Astrocyte of the cerebellum (primary cell): ENCODE data around the gene RDH14.

Experiments used
- DNase-seq: peaks from one replicate; pipeline ENCODE4 v3.0.0-alpha.2; 2011; ENCODE audit warnings: low read depth
- H3K4me3 ChIP-seq: 2 replicates; pipeline ENCODE4 v1.5.1; 2011; ENCODE audit warnings: mild to moderate bottlenecking, low read depth, low read length, moderate library complexity
- in situ Hi-C: cut with HindIII; loops from 2 replicates; pipeline ENCODE4 v1.10.0; 2017; ENCODE audit warnings: low sequenced_read_pairs
- TF ChIP-seq, protein P1 (sequence below): IDR thresholded peaks from 2 replicates; pipeline ENCODE4 v1.5.1; 2012; ENCODE audit warnings: low read length, low read depth, moderate library complexity, mild to moderate bottlenecking; ENCODE audit errors: missing control alignments

RDH14 gene

DNA sequence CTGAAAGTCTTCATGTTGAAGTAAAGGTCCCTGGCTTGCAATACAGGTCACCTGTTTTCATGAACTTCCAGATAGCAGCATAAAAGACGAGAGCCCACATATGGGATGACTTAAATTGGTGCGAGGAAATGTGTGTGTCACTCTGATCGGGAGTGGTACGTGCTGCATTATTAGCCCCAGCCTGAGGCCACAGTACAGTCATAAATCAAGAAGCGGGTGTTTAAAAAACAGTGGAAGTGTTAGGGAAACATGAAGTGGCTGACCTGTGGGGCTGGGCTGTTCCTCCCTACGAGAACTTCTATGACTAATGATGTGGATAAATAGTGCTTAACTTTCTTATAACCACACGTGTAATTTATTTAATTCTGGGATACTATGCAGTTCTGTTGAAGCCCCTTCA, 24.4 kb downstream of the RDH14 start:
- no peak for DNase-seq
- in situ Hi-C loops: no loop called here
- TF ChIP-seq, protein P1, sequence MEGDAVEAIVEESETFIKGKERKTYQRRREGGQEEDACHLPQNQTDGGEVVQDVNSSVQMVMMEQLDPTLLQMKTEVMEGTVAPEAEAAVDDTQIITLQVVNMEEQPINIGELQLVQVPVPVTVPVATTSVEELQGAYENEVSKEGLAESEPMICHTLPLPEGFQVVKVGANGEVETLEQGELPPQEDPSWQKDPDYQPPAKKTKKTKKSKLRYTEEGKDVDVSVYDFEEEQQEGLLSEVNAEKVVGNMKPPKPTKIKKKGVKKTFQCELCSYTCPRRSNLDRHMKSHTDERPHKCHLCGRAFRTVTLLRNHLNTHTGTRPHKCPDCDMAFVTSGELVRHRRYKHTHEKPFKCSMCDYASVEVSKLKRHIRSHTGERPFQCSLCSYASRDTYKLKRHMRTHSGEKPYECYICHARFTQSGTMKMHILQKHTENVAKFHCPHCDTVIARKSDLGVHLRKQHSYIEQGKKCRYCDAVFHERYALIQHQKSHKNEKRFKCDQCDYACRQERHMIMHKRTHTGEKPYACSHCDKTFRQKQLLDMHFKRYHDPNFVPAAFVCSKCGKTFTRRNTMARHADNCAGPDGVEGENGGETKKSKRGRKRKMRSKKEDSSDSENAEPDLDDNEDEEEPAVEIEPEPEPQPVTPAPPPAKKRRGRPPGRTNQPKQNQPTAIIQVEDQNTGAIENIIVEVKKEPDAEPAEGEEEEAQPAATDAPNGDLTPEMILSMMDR: no peak
- no peak overlapping the region for H3K4me3 ChIP-seq

DNA sequence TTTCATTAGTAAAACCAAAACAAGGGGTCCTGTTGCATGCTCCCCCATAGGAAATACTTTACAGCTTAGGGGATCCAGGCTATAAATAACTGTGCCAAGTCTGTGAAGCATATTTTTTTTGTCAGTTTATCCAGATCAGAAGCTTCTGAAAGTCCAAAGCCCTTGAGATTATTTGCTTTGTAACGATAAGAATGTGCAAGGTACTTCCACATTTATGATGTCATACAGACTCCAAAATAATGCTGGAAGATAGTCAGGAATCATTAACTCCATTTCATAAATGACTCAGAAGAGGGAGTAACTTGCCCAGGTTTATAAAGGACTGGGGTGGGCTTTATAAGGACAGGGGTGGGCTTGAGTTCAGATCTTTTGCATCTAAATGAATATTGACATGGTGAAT, 29.3 kb downstream of the RDH14 start:
- in situ Hi-C loops: no loop called here
- TF ChIP-seq, protein P1: no peak
- no peak for DNase-seq

DNA sequence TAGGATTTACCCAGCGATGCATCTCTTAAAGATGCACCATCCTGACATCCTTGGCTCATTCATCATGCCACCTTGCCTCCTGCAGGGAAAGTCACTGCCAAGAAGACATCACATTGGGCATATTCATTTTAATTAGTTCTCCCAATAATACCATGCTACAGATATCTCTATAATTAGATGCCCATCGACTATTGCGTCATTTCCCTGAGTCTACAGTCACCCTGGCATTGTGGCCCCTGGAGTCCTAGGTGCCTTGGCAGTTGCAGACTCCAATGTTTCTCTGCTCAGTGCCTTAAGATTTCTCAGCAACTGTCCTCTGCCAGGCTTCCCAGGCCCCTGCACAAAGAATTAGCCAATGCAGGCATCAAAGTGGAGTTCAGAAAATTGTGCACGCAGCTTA, 32.6 kb downstream of the RDH14 start:
- in situ Hi-C loops: no loop called here
- H3K4me3 ChIP-seq: no peak overlapping the region
- DNase-seq: no peak
- TF ChIP-seq, protein P1: no peak

More for the DNA sequence above, 29.3 kb downstream of the RDH14 start:
- no peak overlapping the region for H3K4me3 ChIP-seq

DNA sequence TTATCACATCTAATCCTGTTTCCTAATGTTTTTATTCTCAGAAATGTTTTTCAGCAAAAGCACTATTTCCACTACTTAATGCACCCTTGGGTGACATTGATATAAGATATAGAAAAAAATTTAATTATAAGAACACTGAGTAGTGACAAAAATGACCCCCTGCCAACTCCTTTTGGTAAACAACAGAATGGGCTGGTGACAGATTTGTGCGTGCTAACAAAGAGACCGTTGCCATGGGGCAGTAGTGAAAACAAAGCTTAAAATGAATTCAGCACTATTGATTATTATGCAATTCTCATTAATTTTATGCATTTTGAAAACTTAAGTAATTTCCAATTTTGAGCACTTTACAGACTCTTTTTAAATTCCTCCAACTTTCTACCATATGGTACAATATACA, 33.1 kb downstream of the RDH14 start:
- TF ChIP-seq, protein P1: no peak
- H3K4me3 ChIP-seq: no peak overlapping the region
- DNase-seq: no peak
- in situ Hi-C loops: no loop called here

DNA sequence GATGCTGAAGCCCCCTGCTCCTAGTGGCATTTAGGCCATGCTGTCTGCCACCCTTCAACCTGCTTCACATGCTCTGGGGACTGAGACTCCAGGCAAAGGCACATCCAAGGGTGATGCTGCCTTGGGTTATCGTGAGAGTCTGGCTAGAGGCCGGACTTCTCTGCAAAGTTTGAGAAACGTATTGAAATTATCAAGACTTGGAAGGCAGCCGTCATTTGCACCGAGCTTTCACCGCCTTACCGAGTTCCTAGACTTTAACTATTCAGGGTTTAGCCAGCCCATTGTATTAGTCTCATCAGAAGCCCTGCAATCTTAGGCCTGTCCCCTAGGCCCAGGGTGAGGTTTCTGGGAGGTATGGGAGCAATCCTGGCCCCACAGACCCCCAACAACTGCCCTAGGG, 34.0 kb downstream of the RDH14 start:
- in situ Hi-C loops: no loop called here
- no peak for DNase-seq
- H3K4me3 ChIP-seq: no peak overlapping the region
- TF ChIP-seq, protein P1: no peak

DNA sequence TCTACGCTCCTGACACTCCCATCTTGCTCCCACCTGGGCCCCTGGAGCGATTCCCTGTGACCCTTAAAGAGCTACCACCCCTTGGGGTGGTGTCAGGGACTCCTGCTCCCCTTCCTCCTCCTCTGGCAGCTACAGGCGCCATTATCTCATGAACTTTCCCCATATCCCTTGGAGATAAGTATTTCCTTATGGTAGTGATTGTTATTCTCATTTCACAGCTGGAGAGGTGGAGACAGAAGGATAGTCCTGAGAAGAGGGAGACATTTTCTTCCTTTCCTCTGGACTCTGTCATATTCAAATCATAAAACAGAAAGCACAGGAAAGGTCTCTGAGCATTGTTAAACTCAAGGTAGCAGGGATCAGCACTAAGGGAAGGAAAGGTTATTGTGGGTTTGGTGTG, 34.6 kb downstream of the RDH14 start:
- in situ Hi-C loops: no loop called here
- H3K4me3 ChIP-seq: no peak overlapping the region
- DNase-seq: no peak
- TF ChIP-seq, protein P1: no peak

DNA sequence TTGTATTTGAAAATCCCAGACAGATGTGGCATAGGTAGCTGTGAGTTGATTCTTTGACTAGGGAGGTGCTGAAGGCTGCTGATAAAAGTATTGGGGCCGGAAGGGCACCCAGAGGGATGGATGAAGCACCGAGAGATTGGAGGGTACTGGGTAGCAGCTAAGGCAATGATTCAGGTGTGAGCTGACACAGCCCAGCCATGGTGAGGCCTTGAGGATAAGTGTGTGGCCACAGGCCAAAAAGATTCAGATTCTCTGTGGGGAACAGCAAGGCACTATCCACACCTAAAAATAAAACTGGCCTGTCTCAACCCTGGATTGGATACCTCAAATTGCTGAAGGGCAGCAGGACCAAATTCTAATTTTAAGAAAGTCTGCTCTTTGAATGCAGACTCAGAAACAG, 35.2 kb downstream of the RDH14 start:
- TF ChIP-seq, protein P1: no peak
- H3K4me3 ChIP-seq: no peak overlapping the region
- in situ Hi-C loops: no loop called here
- no peak for DNase-seq
